Kidney epithelial cell (primary cell): ENCODE results near the gene HMGA1. TPM values are rescaled to one million over a fixed set of nuclear protein-coding genes. Genes with fewer than 3 reads are reported as not detected.

Experiments
- DNase-seq: peaks from one replicate; pipeline ENCODE4 v3.0.0-alpha.2; 2010; ENCODE audit warnings: low read depth
- H3K27me3 ChIP-seq: 2 replicates; pipeline ENCODE4 v1.6.0; 2011; ENCODE audit warnings: low read length; ENCODE audit not compliant: control insufficient read depth, insufficient read depth
- H3K36me3 ChIP-seq: 2 replicates; pipeline ENCODE4 v1.5.1; 2011; ENCODE audit warnings: low read length; ENCODE audit not compliant: control insufficient read depth, insufficient read depth
- H3K4me3 ChIP-seq: 2 replicates; pipeline ENCODE4 v1.5.1; 2011; ENCODE audit warnings: low read depth, mild to moderate bottlenecking, control low read depth, low read length
- CTCF ChIP-seq: IDR thresholded peaks from 2 replicates; pipeline ENCODE4 v1.5.1; 2011; ENCODE audit warnings: mild to moderate bottlenecking, moderate library complexity, low read length, control low read depth, inconsistent platforms; ENCODE audit not compliant: insufficient read depth, poor library complexity, severe bottlenecking
- total RNA-seq: library from RNA; depleted of rRNA; stranded (reverse); fragments of >200 nt; gene quantifications from 2 replicates; pipeline ENCODE4 v1.2.3, GENCODE V29; 2015

Gene HMGA1
- total RNA-seq, 1 donor from 2014 or later, result 1,060 TPM

- Histone ChIP-seq H3K27me3 (no peaks in the 10 kb centered on the region), H3K4me3 (no peak overlapping the region), H3K36me3 (no peaks in the 10 kb centered on the region)
- no peak for DNase-seq
- TF ChIP-seq CTCF, result no peak
These were observed 43.5 kb downstream of the HMGA1 start for GRCh38 chr6:34280216-34280615.

- H3K4me3 ChIP-seq, result no peak overlapping the region
- no peak for TF ChIP-seq CTCF
- no peaks in the 10 kb centered on the region for H3K27me3 ChIP-seq
- no peak for DNase-seq
- no peaks in the 10 kb centered on the region for H3K36me3 ChIP-seq
These were observed 45.1 kb downstream of the HMGA1 start for GRCh38 chr6:34281702-34282334.

- Histone ChIP-seq H3K36me3 (no peaks in the 10 kb centered on the region), H3K4me3 (no peak overlapping the region), H3K27me3 (no peaks in the 10 kb centered on the region)
- no peak for DNase-seq
- no peak for TF ChIP-seq CTCF
These were observed 48.1 kb downstream of the HMGA1 start for GRCh38 chr6:34284563-34285447.

GRCh38 chr6:34285448-34286164, 48.9 kb downstream of the HMGA1 start:
- Histone ChIP-seq H3K27me3 (no peaks in the 10 kb centered on the region), H3K4me3 (no peak overlapping the region), H3K36me3 (no peaks in the 10 kb centered on the region)
- TF ChIP-seq CTCF, result no peak
- no peak for DNase-seq

- Histone ChIP-seq H3K4me3 (no peak overlapping the region), H3K36me3 (no peaks in the 10 kb centered on the region), H3K27me3 (no peaks in the 10 kb centered on the region)
- DNase-seq, result no peak
- TF ChIP-seq CTCF, result no peak
These were observed 51.9 kb downstream of the HMGA1 start for GRCh38 chr6:34288581-34288980.
